Epithelial cell of esophagus (primary cell): Measurements from ENCODE around the gene DPEP2.
"Not testable (repeated sequence)": the region's sequence is repeated elsewhere in the genome, so short reads cannot be mapped to it uniquely, and the experiment has no call there.

Experiments
- DNase-seq: peaks from one replicate; pipeline ENCODE4 v3.0.0; 2010; ENCODE audit warnings: low read depth
- H3K4me3 ChIP-seq: 2 replicates; pipeline ENCODE4 v1.5.1; 2011; ENCODE audit warnings: mild to moderate bottlenecking, low read length, control low read depth
- CTCF ChIP-seq: IDR thresholded peaks from 2 replicates; pipeline ENCODE4 v1.5.1; 2011; ENCODE audit warnings: low read depth, mild to moderate bottlenecking, low read length, control low read depth, inconsistent platforms; ENCODE audit not compliant: insufficient read depth; ENCODE audit errors: missing control alignments

The DPEP2 gene

GRCh38 chr16:67942200-67942509 lies 57.1 kb downstream of the DPEP2 start:
- peak; percentile 75 for TF ChIP-seq CTCF
- no peak overlapping the region for H3K4me3 ChIP-seq
- DNase-seq: peak; percentile 50

- TF ChIP-seq CTCF: no peak
- no peak overlapping the region for H3K4me3 ChIP-seq
- no peak for DNase-seq
These were observed 57.6 kb downstream of the DPEP2 start for GRCh38 chr16:67941469-67942199.

GRCh38 chr16:67940446-67941089 lies 58.7 kb downstream of the DPEP2 start:
- H3K4me3 ChIP-seq: no peak overlapping the region
- no peak for TF ChIP-seq CTCF
- DNase-seq: no peak

GRCh38 chr16:67939507-67940445 lies 59.5 kb downstream of the DPEP2 start:
- no peak overlapping the region for H3K4me3 ChIP-seq
- TF ChIP-seq CTCF: no peak
- DNase-seq: no peak

GRCh38 chr16:67937713-67938112 lies 61.6 kb downstream of the DPEP2 start:
- DNase-seq, H3K4me3 ChIP-seq: not testable (repeated sequence)
